SK-N-SH (cell line): ENCODE data around the gene RBM47. TPM values are rescaled to one million over a fixed set of nuclear protein-coding genes. Genes with fewer than 3 reads are reported as not detected.

Experiments
- CTCF ChIA-PET: fragments of 300-600, 350-600 bp; formaldehyde crosslinking; extraction: SDS; loops from one replicate; lab custom pipeline; 2021; lab: Yijun Ruan, JAX
- POLR2A ChIA-PET: fragments of 350-600 bp; sonication (Branson Sonifier 250); formaldehyde crosslinking; extraction: SDS; loops from one replicate; lab custom pipeline; 2020; ENCODE audit warnings: antibody characterized with exemption, inconsistent platforms; lab: Yijun Ruan, JAX
- DNase-seq: peaks from one replicate; pipeline ENCODE4 v3.0.0; 2012
- H2AFZ ChIP-seq: fragments of 200-600 bp; sonication (generic); 2 replicates; pipeline ENCODE4 v1.8.1; 2016; ENCODE audit warnings: antibody characterized with exemption, mild to moderate bottlenecking, low read depth
- H3F3A ChIP-seq: fragments of 200-600 bp; sonication (generic); replicated peaks from 2 replicates; pipeline ENCODE3; 2016; ENCODE audit warnings: antibody characterized with exemption, mild to moderate bottlenecking; ENCODE audit not compliant: insufficient read depth
- H3K27ac ChIP-seq, 2 experiments: fragments of 200-500 bp in 1 of 2; fragments of 200-600 bp in 1 of 2; sonication (Bioruptor generic) in 1 of 2; sonication (generic), shearing (Covaris generic) in 1 of 2; 2 replicates each; pipeline versions ENCODE4 v1.5.1 to v1.6.1; 2014 to 2016; ENCODE audit warnings: low read depth in 2 of 2, inconsistent platforms in 1 of 2, low read length in 1 of 2, mild to moderate bottlenecking in 1 of 2, mixed read lengths in 1 of 2
- H3K27me3 ChIP-seq: fragments of 200-600 bp; sonication (generic), shearing (Covaris generic); 2 replicates; pipeline ENCODE4 v1.6.1; 2016; ENCODE audit warnings: mixed run types; ENCODE audit not compliant: insufficient read depth
- H3K36me3 ChIP-seq, 2 experiments: fragments of 200-500 bp in 1 of 2; fragments of 200-600 bp in 1 of 2; sonication (Bioruptor generic) in 1 of 2; sonication (generic) in 1 of 2; replicated peaks in 1 of 2; 2 replicates each; pipeline versions ENCODE3 to v1.5.1; 2014 to 2016; ENCODE audit warnings: low read length in 1 of 2, mild to moderate bottlenecking in 1 of 2; ENCODE audit not compliant: insufficient read depth in 2 of 2, control insufficient read depth in 1 of 2
- H3K4me1 ChIP-seq, 2 experiments: fragments of 200-500 bp in 1 of 2; fragments of 200-600 bp in 1 of 2; sonication (Bioruptor generic) in 1 of 2; sonication (generic), shearing (Covaris generic) in 1 of 2; 2 replicates each; pipeline versions ENCODE4 v1.5.1 to v1.6.1; 2014 to 2016; ENCODE audit warnings: low read depth in 1 of 2, low read length in 1 of 2, mixed run types in 1 of 2; ENCODE audit not compliant: insufficient read depth in 2 of 2, control insufficient read depth in 1 of 2
- H3K4me2 ChIP-seq: fragments of 200-600 bp; sonication (generic), shearing (Covaris generic); 2 replicates; pipeline ENCODE4 v1.6.1; 2017; ENCODE audit warnings: mixed run types
- H3K4me3 ChIP-seq, 2 experiments: fragments of 200-500 bp in 1 of 2; fragments of 200-600 bp in 1 of 2; sonication (Bioruptor generic) in 1 of 2; sonication (generic), shearing (Covaris generic) in 1 of 2; 2 replicates each; pipeline versions ENCODE4 v1.5.1 to v1.8.1; 2014 to 2016; ENCODE audit warnings: low read depth in 2 of 2, inconsistent platforms in 1 of 2, low read length in 1 of 2, mild to moderate bottlenecking in 1 of 2, mixed read lengths in 1 of 2, moderate library complexity in 1 of 2
- H3K79me2 ChIP-seq: fragments of 200-600 bp; sonication (generic); 2 replicates; pipeline ENCODE4 v1.8.1; 2017; ENCODE audit warnings: mild to moderate bottlenecking; ENCODE audit not compliant: insufficient read depth
- H3K9ac ChIP-seq: fragments of 200-600 bp; sonication (generic); 2 replicates; pipeline ENCODE4 v1.6.1; 2017; ENCODE audit warnings: mixed run types
- H3K9me2 ChIP-seq: fragments of 200-600 bp; sonication (generic); 2 replicates; pipeline ENCODE4 v1.6.1; 2017; ENCODE audit warnings: mixed run types
- H3K9me3 ChIP-seq: fragments of 200-600 bp; sonication (generic); 2 replicates; pipeline ENCODE4 v1.6.1; 2017; ENCODE audit warnings: mixed run types, mild to moderate bottlenecking, moderate library complexity
- H4K20me1 ChIP-seq: fragments of 200-600 bp; sonication (generic); 2 replicates; pipeline ENCODE4 v1.6.1; 2017; ENCODE audit warnings: mild to moderate bottlenecking, mixed run types; ENCODE audit not compliant: insufficient read depth
- FOSL2 ChIP-seq: IDR thresholded peaks from 2 replicates; pipeline ENCODE4 v1.4.0; 2012; ENCODE audit warnings: low read depth, mild to moderate bottlenecking, moderate library complexity, borderline replicate concordance
- FOXJ3 ChIP-seq: sonication (generic); formaldehyde crosslinking; IDR thresholded peaks from 2 replicates; pipeline ENCODE4 v1.5.1; 2020; ENCODE audit warnings: mild to moderate bottlenecking, missing genetic modification reagents
- FOXM1 ChIP-seq: IDR thresholded peaks from 2 replicates; pipeline ENCODE4 v1.4.0; 2012; ENCODE audit warnings: low read depth, mild to moderate bottlenecking
- GATA2 ChIP-seq: sonication (generic); formaldehyde crosslinking; IDR thresholded peaks from 2 replicates; pipeline ENCODE4 v1.5.0; 2020; ENCODE audit warnings: mild to moderate bottlenecking, missing genetic modification reagents
- JUND ChIP-seq: IDR thresholded peaks from 2 replicates; pipeline ENCODE4 v1.4.0; 2012
- MEF2A ChIP-seq: IDR thresholded peaks from 2 replicates; pipeline ENCODE4 v1.4.0; 2012; ENCODE audit warnings: low read depth, borderline replicate concordance
- MXI1 ChIP-seq: IDR thresholded peaks from 2 replicates; pipeline ENCODE4 v1.6.1; 2012; ENCODE audit warnings: mild to moderate bottlenecking, low read depth, low read length, improper control_type of control experiment
- NFIC ChIP-seq: IDR thresholded peaks from 2 replicates; pipeline ENCODE4 v1.4.0; 2012; ENCODE audit warnings: borderline replicate concordance
- REST ChIP-seq: IDR thresholded peaks from 2 replicates; pipeline ENCODE4 v1.6.1; 2012; ENCODE audit warnings: mild to moderate bottlenecking, low read depth, low read length, moderate library complexity
- SMC3 ChIP-seq: IDR thresholded peaks from 2 replicates; pipeline ENCODE4 v1.6.1; 2012; ENCODE audit warnings: low read depth, low read length, improper control_type of control experiment
- USF1 ChIP-seq: IDR thresholded peaks from 2 replicates; pipeline ENCODE4 v1.4.0; 2012; ENCODE audit warnings: low read depth, borderline replicate concordance
- WGBS: methylation state at CpG from one replicate; pipeline ENCODE4 v1.1.6; 2017; ENCODE audit warnings: low lambda C conversion rate; 5-methylcytosine and 5-hydroxymethylcytosine counted together
- polyA plus RNA-seq, 3 experiments: library from polyadenylated mRNA; depleted of rRNA; stranded (reverse); fragments of >200 nt; gene quantifications; 2 replicates each; pipeline ENCODE4 v1.2.3, GENCODE V29; 2012
- TF ChIP-seq, protein P1 (sequence below): IDR thresholded peaks from 2 replicates; pipeline ENCODE4 v1.4.0; 2012; ENCODE audit warnings: low read depth
- TF ChIP-seq, protein P2 (sequence below): IDR thresholded peaks from 2 replicates; pipeline ENCODE4 v1.4.0; 2012; ENCODE audit warnings: low read depth, borderline replicate concordance

The RBM47 gene
- polyA plus RNA-seq, 1 of the 3 experiments (the other 2 are of a cell fraction), result 6.8 TPM

DNA sequence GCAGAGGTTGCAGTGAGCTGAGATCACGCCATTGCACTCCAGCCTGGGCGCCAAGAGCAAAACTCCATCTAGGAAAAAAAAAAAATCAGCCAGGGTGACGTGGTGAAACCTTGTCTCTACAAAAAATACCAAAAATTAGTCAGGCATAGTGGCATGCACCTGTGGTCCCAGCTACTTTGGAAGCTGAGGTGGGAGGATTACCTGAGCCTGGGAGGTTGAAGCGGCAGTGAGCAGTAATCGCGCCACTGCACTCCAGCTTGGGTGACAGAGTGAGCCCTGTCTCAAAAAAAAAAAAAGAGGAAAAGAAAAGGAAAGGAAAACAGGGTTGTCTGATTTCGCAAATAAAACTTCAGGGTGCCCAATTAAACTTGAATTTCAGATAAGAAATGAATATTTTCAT, 106.1 kb downstream of the RBM47 start:
- Histone ChIP-seq H3K4me2 (no peak overlapping the region), H3F3A (peaks cover 9% of the 10 kb centered on the region), H3K79me2 (no peaks in the 10 kb centered on the region), H3K36me3 (no peaks in the 10 kb centered on the region), H3K4me3 (no peak overlapping the region), H3K4me1 (no peaks in the 10 kb centered on the region), H4K20me1 (no peaks in the 10 kb centered on the region)
- ChIA-PET CTCF (no interaction called here), POLR2A (no interaction called here)
- WGBS, result 97% methylated on average over 7 of the region's 7 CpGs
- TF ChIP-seq, protein P1, sequence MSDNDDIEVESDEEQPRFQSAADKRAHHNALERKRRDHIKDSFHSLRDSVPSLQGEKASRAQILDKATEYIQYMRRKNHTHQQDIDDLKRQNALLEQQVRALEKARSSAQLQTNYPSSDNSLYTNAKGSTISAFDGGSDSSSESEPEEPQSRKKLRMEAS, result no peak
- no peak for TF ChIP-seq FOSL2
- TF ChIP-seq, protein P2, sequence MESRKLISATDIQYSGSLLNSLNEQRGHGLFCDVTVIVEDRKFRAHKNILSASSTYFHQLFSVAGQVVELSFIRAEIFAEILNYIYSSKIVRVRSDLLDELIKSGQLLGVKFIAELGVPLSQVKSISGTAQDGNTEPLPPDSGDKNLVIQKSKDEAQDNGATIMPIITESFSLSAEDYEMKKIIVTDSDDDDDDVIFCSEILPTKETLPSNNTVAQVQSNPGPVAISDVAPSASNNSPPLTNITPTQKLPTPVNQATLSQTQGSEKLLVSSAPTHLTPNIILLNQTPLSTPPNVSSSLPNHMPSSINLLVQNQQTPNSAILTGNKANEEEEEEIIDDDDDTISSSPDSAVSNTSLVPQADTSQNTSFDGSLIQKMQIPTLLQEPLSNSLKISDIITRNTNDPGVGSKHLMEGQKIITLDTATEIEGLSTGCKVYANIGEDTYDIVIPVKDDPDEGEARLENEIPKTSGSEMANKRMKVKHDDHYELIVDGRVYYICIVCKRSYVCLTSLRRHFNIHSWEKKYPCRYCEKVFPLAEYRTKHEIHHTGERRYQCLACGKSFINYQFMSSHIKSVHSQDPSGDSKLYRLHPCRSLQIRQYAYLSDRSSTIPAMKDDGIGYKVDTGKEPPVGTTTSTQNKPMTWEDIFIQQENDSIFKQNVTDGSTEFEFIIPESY, result no peak
- TF ChIP-seq REST, result no peak
- TF ChIP-seq SMC3, result no peak
- TF ChIP-seq JUND, result no peak
- no peak for TF ChIP-seq MXI1
- TF ChIP-seq FOXJ3 (CRISPR knock-in tag), result no peak
- TF ChIP-seq MEF2A, result no peak
- TF ChIP-seq GATA2 (CRISPR knock-in tag), result no peak
- TF ChIP-seq USF1, result no peak
- no peak for TF ChIP-seq NFIC
- no peak for TF ChIP-seq FOXM1
- TF ChIP-seq, all 33 proteins: peak for 0
- Histone ChIP-seq H3K27me3 (no peaks in the 10 kb centered on the region), H3K27ac (no peak overlapping the region), H3K9me3 (no peaks in the 10 kb centered on the region), H3K9ac (no peak overlapping the region), H2AFZ (no peak overlapping the region), H3K9me2 (no peaks in the 10 kb centered on the region)
- DNase-seq, result no peak
